Measurements from ENCODE around the gene TOR1B.
"Not testable (repeated sequence)": the region's sequence is repeated elsewhere in the genome, so short reads cannot be mapped to it uniquely, and the experiment has no call there.

Gene TOR1B

DNA sequence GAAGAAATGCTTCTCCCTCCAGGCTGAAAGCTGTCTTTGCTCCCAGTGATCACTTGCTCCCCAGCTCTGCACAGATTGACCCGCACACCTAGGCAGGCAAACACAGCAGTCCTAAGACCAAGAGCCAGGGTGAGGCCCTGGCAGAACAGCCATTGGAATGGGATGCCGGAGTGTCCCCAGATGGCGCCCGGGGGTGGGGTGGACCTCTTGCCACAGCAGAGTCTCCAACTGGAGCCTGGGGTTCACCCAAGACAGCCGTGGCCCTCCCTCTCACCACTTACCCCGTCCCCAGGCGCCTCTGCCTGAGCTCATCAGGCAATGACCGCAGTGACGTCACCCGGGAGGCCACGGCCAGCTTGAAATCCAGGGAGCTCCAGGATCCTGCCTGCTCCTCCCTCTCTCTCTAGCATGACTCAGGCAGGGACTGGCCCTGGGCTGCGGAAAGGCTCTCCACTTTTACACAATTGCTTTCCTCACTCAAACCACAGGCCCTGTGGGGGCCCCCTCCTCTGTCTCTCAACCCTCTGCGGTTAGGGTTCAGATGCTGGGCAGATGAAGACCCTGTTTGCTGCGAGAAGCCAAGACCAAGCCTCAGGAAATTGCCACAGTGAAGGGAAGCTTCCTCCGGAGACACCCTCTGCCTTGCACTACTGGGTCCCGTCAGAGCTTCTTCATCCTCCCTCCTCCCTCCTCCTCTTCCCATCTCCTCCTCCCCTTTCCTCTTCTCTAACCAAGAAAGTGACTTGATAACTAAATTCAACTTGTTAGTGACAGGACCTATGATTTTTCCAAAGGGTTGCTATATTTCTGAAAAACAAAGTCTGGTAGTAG, 25.8 kb upstream of the TOR1B start:
- Histone ChIP-seq H3K9ac (ENCODE audit: low read length in 2 of 2) (peak overlapping the region in 1 of 2 donors; percentile 7), H3K27ac (ENCODE audit: low read length) (peak overlapping the region; percentile 46), H3K36me3 (ENCODE audit: control insufficient read depth in 2 of 2, insufficient read depth in 2 of 2, low read length in 2 of 2) (no peaks in the 10 kb centered on the region), H3K9me3 (ENCODE audit: control insufficient read depth in 2 of 2, low read length in 2 of 2) (no peaks in the 10 kb centered on the region), H3K4me1 (ENCODE audit: control insufficient read depth, insufficient read depth, low read length) (peaks cover 13% of the 10 kb centered on the region), H3K4me3 (ENCODE audit: low read length in 2 of 2) (peak overlapping the region in 1 of 2 donors; percentile 40), H3K27me3 (ENCODE audit: control insufficient read depth in 1 of 2, insufficient read depth in 2 of 2, low read length in 2 of 2) (no peaks in the 10 kb centered on the region)

GRCh38 chr9:129777769-129778130, 25.2 kb upstream of the TOR1B start:
- peak overlapping the region; percentile 46 for H3K27ac ChIP-seq (ENCODE audit: low read length)

GRCh38 chr9:129778469-129778868, 24.5 kb upstream of the TOR1B start:
- no peak overlapping the region for H3K27ac ChIP-seq (ENCODE audit: low read length)

More at GRCh38 chr9:129777769-129778130, 25.2 kb upstream of the TOR1B start:
- H3K9me3 ChIP-seq (ENCODE audit: control insufficient read depth in 2 of 2, low read length in 2 of 2): no peaks in the 10 kb centered on the region
- H3K9ac ChIP-seq (ENCODE audit: low read length in 2 of 2): peak overlapping the region in 1 of 2 donors; percentile 7
- H3K4me1 ChIP-seq (ENCODE audit: control insufficient read depth, insufficient read depth, low read length): peaks cover 13% of the 10 kb centered on the region
- no peak overlapping the region for H3K4me3 ChIP-seq (ENCODE audit: low read length in 2 of 2)
- H3K36me3 ChIP-seq (ENCODE audit: control insufficient read depth in 2 of 2, insufficient read depth in 2 of 2, low read length in 2 of 2): no peaks in the 10 kb centered on the region
- no peaks in the 10 kb centered on the region for H3K27me3 ChIP-seq (ENCODE audit: control insufficient read depth in 1 of 2, insufficient read depth in 2 of 2, low read length in 2 of 2)

DNA sequence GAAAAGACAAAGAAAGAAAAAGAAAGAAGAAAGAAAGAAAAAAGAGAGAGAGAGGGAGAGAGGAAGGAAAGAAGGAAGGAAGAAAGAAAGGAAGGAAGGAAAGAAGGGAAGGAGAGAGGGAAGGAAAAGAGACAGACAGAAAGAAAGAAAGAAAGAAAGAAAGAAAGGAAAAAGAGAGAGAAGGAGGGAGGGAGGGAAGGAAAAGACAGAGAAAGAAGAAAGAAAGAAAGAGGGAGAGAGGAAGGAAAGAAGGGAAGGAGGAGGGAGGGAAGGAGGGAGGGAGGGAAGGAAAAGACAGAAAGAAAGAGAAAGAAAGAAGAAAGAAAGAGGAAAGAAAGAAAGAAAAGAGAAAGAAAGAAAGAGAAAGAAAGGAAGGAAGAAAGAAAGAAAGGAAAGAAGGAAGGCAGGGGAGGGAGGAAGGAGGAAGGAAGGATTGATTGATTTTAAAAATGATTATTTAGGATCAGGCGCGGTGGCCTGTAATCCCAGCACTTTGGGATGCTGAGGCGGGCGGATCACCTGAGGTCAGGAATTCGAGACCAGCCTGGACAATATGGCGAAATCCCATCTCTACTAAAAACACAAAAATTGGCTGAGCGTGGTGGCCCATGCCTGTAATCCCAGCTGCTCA, 23.3 kb upstream of the TOR1B start:
- Histone ChIP-seq H3K4me3 (ENCODE audit: low read length in 2 of 2) (no peak overlapping the region), H3K27ac (ENCODE audit: low read length) (no peak overlapping the region), H3K36me3 (ENCODE audit: control insufficient read depth in 2 of 2, insufficient read depth in 2 of 2, low read length in 2 of 2) (no peaks in the 10 kb centered on the region), H3K9me3 (ENCODE audit: control insufficient read depth in 2 of 2, low read length in 2 of 2) (no peaks in the 10 kb centered on the region), H3K27me3 (ENCODE audit: control insufficient read depth in 1 of 2, insufficient read depth in 2 of 2, low read length in 2 of 2) (no peaks in the 10 kb centered on the region), H3K9ac (ENCODE audit: low read length in 2 of 2) (no peak overlapping the region), H3K4me1 (ENCODE audit: control insufficient read depth, insufficient read depth, low read length) (peaks cover 13% of the 10 kb centered on the region)

More at GRCh38 chr9:129778469-129778868, 24.5 kb upstream of the TOR1B start:
- H3K9me3 ChIP-seq (ENCODE audit: control insufficient read depth in 2 of 2, low read length in 2 of 2): no peaks in the 10 kb centered on the region
- H3K4me1 ChIP-seq (ENCODE audit: control insufficient read depth, insufficient read depth, low read length): peaks cover 13% of the 10 kb centered on the region
- no peaks in the 10 kb centered on the region for H3K36me3 ChIP-seq (ENCODE audit: control insufficient read depth in 2 of 2, insufficient read depth in 2 of 2, low read length in 2 of 2)
- no peaks in the 10 kb centered on the region for H3K27me3 ChIP-seq (ENCODE audit: control insufficient read depth in 1 of 2, insufficient read depth in 2 of 2, low read length in 2 of 2)
- no peak overlapping the region for H3K9ac ChIP-seq (ENCODE audit: low read length in 2 of 2)
- H3K4me3 ChIP-seq (ENCODE audit: low read length in 2 of 2): no peak overlapping the region

GRCh38 chr9:129781131-129781530, 21.9 kb upstream of the TOR1B start:
- Histone ChIP-seq H3K27me3 (ENCODE audit: control insufficient read depth in 1 of 2, insufficient read depth in 2 of 2, low read length in 2 of 2) (no peaks in the 10 kb centered on the region), H3K4me1 (ENCODE audit: control insufficient read depth, insufficient read depth, low read length) (peaks cover 13% of the 10 kb centered on the region), H3K4me3 (ENCODE audit: low read length in 2 of 2) (no peak overlapping the region), H3K9me3 (ENCODE audit: control insufficient read depth in 2 of 2, low read length in 2 of 2) (no peaks in the 10 kb centered on the region), H3K9ac (ENCODE audit: low read length in 2 of 2) (no peak overlapping the region), H3K36me3 (ENCODE audit: control insufficient read depth in 2 of 2, insufficient read depth in 2 of 2, low read length in 2 of 2) (no peaks in the 10 kb centered on the region), H3K27ac (ENCODE audit: low read length) (no peak overlapping the region)

GRCh38 chr9:129781981-129782380, 21.0 kb upstream of the TOR1B start:
- no peaks in the 10 kb centered on the region for H3K36me3 ChIP-seq (ENCODE audit: control insufficient read depth in 2 of 2, insufficient read depth in 2 of 2, low read length in 2 of 2)
- H3K27me3 ChIP-seq (ENCODE audit: control insufficient read depth in 1 of 2, insufficient read depth in 2 of 2, low read length in 2 of 2): no peaks in the 10 kb centered on the region
- no peak overlapping the region for H3K27ac ChIP-seq (ENCODE audit: low read length)
- no peaks in the 10 kb centered on the region for H3K9me3 ChIP-seq (ENCODE audit: control insufficient read depth in 2 of 2, low read length in 2 of 2)
- no peak overlapping the region for H3K4me3 ChIP-seq (ENCODE audit: low read length in 2 of 2)
- H3K9ac ChIP-seq (ENCODE audit: low read length in 2 of 2): no peak overlapping the region
- H3K4me1 ChIP-seq (ENCODE audit: control insufficient read depth, insufficient read depth, low read length): peaks cover 8% of the 10 kb centered on the region

DNA sequence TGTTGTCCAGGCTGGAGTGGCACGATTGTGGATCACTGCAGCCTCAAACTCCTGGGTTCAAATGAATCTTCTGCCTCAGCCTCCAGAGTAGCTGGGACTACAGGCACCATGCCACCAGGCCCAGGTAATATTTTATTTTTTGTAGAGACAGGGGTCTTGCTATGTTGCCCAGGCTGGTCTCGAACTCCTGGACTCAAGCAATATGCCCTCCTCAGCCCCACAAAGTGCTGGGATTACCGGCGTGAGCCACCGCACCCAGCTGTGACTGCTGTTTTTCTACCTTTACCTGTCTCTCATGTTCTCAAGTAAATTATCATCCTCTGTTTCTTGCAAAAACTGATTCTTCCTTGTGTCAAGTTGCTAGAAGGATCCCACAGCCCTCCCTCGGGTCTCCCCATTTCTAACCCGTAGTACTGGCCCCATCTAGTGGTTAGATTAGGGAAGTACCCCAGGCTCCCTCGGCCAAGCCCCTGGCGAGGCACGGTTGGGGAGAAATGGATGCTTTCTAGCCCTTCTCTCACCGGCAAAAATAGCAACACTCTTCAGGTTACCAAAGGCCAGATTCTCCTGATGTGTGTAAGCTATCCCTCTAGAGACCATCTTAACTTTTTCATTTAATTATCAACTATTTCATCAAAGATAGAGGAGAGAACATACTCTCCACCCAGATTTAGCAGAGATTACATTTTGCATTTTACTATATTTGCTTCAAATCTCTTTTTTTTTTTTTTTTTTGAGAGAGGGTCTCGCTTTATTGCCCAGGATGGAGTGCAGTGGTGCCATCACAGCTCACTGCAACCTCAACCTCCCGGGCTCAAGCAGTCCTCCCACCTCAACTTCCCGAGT, 19.2 kb upstream of the TOR1B start:
- Histone ChIP-seq H3K27me3 (ENCODE audit: control insufficient read depth in 1 of 2, insufficient read depth in 2 of 2, low read length in 2 of 2) (peaks cover 0 to 5% of the 10 kb centered on the region in 2 donors), H3K36me3 (ENCODE audit: control insufficient read depth in 2 of 2, insufficient read depth in 2 of 2, low read length in 2 of 2) (no peaks in the 10 kb centered on the region), H3K9ac (ENCODE audit: low read length in 2 of 2) (no peak overlapping the region), H3K9me3 (ENCODE audit: control insufficient read depth in 2 of 2, low read length in 2 of 2) (no peaks in the 10 kb centered on the region), H3K27ac (ENCODE audit: low read length) (no peak overlapping the region), H3K4me1 (ENCODE audit: control insufficient read depth, insufficient read depth, low read length) (no peaks in the 10 kb centered on the region), H3K4me3 (ENCODE audit: low read length in 2 of 2) (no peak overlapping the region)

GRCh38 chr9:129784970-129785369, 18.0 kb upstream of the TOR1B start:
- not testable (repeated sequence) for H3K27ac ChIP-seq (ENCODE audit: low read length); H3K9me3 ChIP-seq (ENCODE audit: control insufficient read depth in 2 of 2, low read length in 2 of 2); H3K9ac ChIP-seq (ENCODE audit: low read length in 2 of 2); H3K36me3 ChIP-seq (ENCODE audit: control insufficient read depth in 2 of 2, insufficient read depth in 2 of 2, low read length in 2 of 2); H3K27me3 ChIP-seq (ENCODE audit: control insufficient read depth in 1 of 2, insufficient read depth in 2 of 2, low read length in 2 of 2); H3K4me1 ChIP-seq (ENCODE audit: control insufficient read depth, insufficient read depth, low read length); H3K4me3 ChIP-seq (ENCODE audit: low read length in 2 of 2)

DNA sequence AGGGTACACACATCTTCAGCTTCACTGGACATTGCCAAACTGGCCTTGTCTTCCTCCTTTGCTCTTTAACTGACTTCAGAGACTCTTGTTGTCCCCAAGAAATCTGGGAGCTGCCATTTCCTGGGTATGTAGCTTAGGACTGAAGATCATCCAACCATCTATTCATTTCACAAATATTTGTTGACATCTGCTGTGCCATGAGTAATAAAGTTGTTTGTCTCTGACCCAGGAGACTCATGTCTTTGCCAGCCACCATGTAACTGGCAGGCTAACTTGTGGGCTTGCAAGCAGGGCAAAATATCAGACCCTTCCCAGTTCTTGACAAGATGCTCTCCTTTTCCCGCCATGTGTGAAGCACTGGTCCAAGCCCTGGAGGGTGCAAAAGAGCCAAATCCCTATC, 17.1 kb upstream of the TOR1B start:
- Histone ChIP-seq H3K27ac (ENCODE audit: low read length) (no peak overlapping the region), H3K36me3 (ENCODE audit: control insufficient read depth in 2 of 2, insufficient read depth in 2 of 2, low read length in 2 of 2) (no peaks in the 10 kb centered on the region), H3K9ac (ENCODE audit: low read length in 2 of 2) (no peak overlapping the region), H3K27me3 (ENCODE audit: control insufficient read depth in 1 of 2, insufficient read depth in 2 of 2, low read length in 2 of 2) (peaks cover 0 to 5% of the 10 kb centered on the region in 2 donors), H3K9me3 (ENCODE audit: control insufficient read depth in 2 of 2, low read length in 2 of 2) (no peaks in the 10 kb centered on the region), H3K4me3 (ENCODE audit: low read length in 2 of 2) (no peak overlapping the region), H3K4me1 (ENCODE audit: control insufficient read depth, insufficient read depth, low read length) (no peaks in the 10 kb centered on the region)

- Histone ChIP-seq H3K27ac (ENCODE audit: low read length) (no peak overlapping the region), H3K4me3 (ENCODE audit: low read length in 2 of 2) (no peak overlapping the region), H3K36me3 (ENCODE audit: control insufficient read depth in 2 of 2, insufficient read depth in 2 of 2, low read length in 2 of 2) (no peaks in the 10 kb centered on the region), H3K27me3 (ENCODE audit: control insufficient read depth in 1 of 2, insufficient read depth in 2 of 2, low read length in 2 of 2) (peaks cover 0 to 5% of the 10 kb centered on the region in 2 donors), H3K9me3 (ENCODE audit: control insufficient read depth in 2 of 2, low read length in 2 of 2) (no peaks in the 10 kb centered on the region), H3K9ac (ENCODE audit: low read length in 2 of 2) (no peak overlapping the region), H3K4me1 (ENCODE audit: control insufficient read depth, insufficient read depth, low read length) (no peaks in the 10 kb centered on the region)
Measured at GRCh38 chr9:129786481-129786880, 16.5 kb upstream of the TOR1B start.
